Activated CD4-positive, CD25-positive, alpha-beta regulatory T cell treated with anti-CD3 and anti-CD28 coated beads, Interleukin-2, amount 50 U/mL, for 24 hours (primary cell): ENCODE results near the gene TMEM95.

Experiments
- ATAC-seq, 2 donors: fragments of 150-1000 bp; cut with Tn5 transposase; one replicate each; pipeline ENCODE4 v1.10.0; 2021; ENCODE audit warnings: mild to moderate bottlenecking in 1 of 2, moderate library complexity in 1 of 2

The TMEM95 gene

GRCh38 chr17:7405350-7406234 lies 50.6 kb downstream of the TMEM95 start:
- no peak for ATAC-seq

GRCh38 chr17:7406235-7406825 lies 51.4 kb downstream of the TMEM95 start:
- no peak for ATAC-seq
